ENCODE data around the gene TMC3. TPM values are rescaled to one million over a fixed set of nuclear protein-coding genes. Genes with fewer than 3 reads are reported as not detected.
"Not testable (repeated sequence)": the region's sequence is repeated elsewhere in the genome, so short reads cannot be mapped to it uniquely, and the experiment has no call there.

Gene TMC3
- not detected in 2 replicates for total RNA-seq

DNA sequence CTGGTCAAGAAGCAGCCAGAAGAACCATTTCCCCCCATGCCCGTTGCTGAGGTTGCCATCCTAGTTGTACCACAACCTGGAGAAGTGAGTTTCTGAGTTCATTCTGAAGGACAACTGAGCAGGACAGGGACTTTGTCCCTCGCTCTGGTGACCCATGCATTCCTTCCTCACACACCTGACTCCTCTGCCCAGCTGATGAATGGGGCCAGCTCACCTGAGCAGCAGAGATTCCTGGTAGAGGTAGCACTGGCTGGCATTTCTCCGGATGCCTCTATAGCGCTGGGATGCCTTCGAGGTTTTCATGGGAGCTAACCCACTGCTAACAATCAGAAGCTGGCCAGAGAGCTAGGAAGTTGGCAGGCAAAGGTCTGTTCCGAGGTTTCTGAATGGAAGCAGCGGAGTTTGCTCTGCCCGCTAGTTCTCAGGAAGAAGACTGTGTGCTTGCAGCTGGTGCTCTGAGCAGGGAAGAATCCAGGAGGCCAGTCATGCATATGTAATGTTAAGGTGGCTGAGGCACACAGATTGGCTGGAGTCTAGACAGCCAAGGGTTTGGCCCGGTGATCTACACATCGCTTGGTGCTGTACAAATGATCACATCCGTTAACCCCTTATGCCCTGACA is at the start of gene TMC3:
Gene TMC3 (minus strand): TSS at position 439 of the 621 bp plus-strand sequence. CDS start 136 bp downstream, at position 303.
- Mint-ChIP-seq H3K27me3 (peaks cover 8% of the 10 kb centered on the region), H3K4me1 (no peaks in the 10 kb centered on the region), H3K9me3 (no peaks in the 10 kb centered on the region), H3K27ac (no peak within 1 kb of the TSS), H3K4me3 (no peak within 1 kb of the TSS), H3K36me3 (ENCODE audit: low read depth) (no peaks in the 10 kb centered on the region)
- intact Hi-C loops (cut with micrococcal nuclease), result no loop called here
- no peak for DNase-seq

DNA sequence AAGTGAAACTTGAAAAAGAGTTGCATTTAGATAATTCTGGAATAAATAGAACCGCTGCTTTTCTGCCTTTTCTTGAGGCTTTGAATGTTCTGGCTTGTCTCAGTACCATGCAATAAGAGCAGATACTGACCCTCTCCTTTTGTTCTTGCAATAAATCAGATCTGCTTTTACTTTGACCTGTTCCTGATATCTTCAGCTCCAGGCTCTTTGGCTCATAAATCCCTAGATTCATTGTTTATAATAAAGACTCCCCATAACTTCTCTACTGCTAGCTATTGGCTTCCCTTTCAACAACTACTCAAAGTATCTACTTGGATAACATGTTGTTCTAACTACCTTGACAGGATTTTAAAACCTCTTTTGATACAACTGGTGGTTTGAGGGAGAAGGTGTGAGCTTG is 47.4 kb upstream of the TMC3 start:
- Mint-ChIP-seq H3K4me1 (no peaks in the 10 kb centered on the region), H3K36me3 (ENCODE audit: low read depth) (no peaks in the 10 kb centered on the region), H3K9me3 (no peaks in the 10 kb centered on the region), H3K4me3 (no peak overlapping the region), H3K27ac (no peak overlapping the region), H3K27me3 (peaks cover 10% of the 10 kb centered on the region)
- no peak for DNase-seq
- intact Hi-C loops (cut with micrococcal nuclease), result no loop called here

DNA sequence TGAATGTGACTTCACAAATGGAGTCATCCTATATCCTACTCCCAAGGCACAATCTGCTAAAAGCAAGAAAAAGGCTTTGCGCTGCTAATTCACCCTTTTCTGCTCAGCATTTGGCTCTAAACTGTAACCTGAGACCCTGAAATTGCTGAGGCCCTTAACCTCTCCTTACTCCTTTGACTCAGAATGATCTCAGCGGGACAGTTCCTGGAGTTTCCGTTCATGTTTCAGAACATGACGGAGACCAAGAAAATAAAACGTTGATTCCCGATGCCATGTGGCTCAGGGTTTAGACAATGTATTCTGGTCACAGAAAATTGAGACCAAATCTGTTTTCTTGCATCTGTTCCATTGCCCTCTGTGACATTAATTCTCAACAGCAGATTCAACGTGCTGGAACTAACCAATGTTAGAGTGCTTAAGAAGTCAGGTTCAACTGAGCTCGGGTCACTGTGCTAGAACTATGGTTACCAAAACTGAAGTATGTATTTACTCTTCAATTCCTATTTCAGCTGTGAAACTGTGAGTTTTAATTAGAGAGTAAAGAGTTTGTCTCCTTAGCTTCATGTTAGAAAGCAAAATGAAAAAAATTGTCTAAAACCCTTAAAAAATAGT is 45.4 kb upstream of the TMC3 start:
- no peaks in the 10 kb centered on the region for H3K36me3 Mint-ChIP-seq (ENCODE audit: low read depth)
- DNase-seq, result no peak
- no peak overlapping the region for H3K4me3 Mint-ChIP-seq
- peaks cover 4% of the 10 kb centered on the region for H3K4me1 Mint-ChIP-seq
- peaks cover 5% of the 10 kb centered on the region for H3K27me3 Mint-ChIP-seq
- H3K9me3 Mint-ChIP-seq, result no peaks in the 10 kb centered on the region
- no peak overlapping the region for H3K27ac Mint-ChIP-seq
- intact Hi-C loops (cut with micrococcal nuclease), result loop anchor here (10.0 kb wide), 1 partner anchor 775 kb away; no protein-coding TSS in a partner anchor

DNA sequence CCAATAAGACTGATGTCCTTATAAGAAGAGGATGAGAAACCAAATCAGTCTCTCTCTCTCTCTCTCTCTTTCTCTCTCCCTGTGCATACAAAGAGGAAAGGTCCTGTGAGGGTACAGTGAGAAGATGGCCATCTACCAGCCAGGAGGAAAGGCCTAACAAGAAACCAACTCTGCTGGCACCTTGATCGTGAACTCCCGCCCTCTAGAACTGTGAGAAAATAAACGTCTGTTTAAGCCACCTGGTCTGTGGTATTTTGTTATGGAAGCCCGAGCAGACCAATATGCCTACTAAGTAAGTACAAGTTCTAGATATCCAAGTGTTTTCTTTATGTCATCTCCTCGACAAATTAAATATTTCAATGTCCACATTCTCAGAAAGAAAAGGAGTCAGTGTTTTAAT is 44.9 kb upstream of the TMC3 start:
- H3K9me3 Mint-ChIP-seq, result no peaks in the 10 kb centered on the region
- intact Hi-C loops (cut with micrococcal nuclease), result loop anchor here (10.0 kb wide), 1 partner anchor 776 kb away; no protein-coding TSS in a partner anchor
- no peak overlapping the region for H3K4me3 Mint-ChIP-seq
- peaks cover 7% of the 10 kb centered on the region for H3K4me1 Mint-ChIP-seq
- peaks cover 5% of the 10 kb centered on the region for H3K27me3 Mint-ChIP-seq
- no peak overlapping the region for H3K27ac Mint-ChIP-seq
- H3K36me3 Mint-ChIP-seq (ENCODE audit: low read depth), result no peaks in the 10 kb centered on the region
- DNase-seq, result no peak

DNA sequence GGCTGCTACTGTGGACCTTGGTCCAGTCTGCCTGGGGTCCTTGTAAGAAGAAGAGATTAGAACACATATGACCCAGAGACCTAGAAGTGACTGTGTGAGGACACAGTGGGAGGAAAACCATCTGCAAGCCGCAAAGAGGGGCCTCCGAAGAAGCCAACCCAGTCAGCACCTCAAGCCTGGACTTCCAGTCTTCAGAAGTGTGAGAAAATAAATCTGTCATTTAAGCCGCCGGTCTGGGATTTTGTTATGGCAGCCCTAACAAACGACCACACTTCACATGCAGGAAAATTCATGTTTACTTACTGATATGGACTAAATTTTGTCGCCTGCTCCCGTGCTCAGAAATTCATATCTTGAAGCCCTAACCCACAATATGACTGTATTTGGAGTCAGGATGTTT is 44.4 kb upstream of the TMC3 start:
- H3K27ac Mint-ChIP-seq, result no peak overlapping the region
- H3K36me3 Mint-ChIP-seq (ENCODE audit: low read depth), result no peaks in the 10 kb centered on the region
- intact Hi-C loops (cut with micrococcal nuclease), result loop anchor here (10.0 kb wide), 1 partner anchor 776 kb away; no protein-coding TSS in a partner anchor
- no peak overlapping the region for H3K4me3 Mint-ChIP-seq
- H3K4me1 Mint-ChIP-seq, result peaks cover 7% of the 10 kb centered on the region
- DNase-seq, result no peak
- no peaks in the 10 kb centered on the region for H3K9me3 Mint-ChIP-seq
- H3K27me3 Mint-ChIP-seq, result peaks cover 5% of the 10 kb centered on the region

DNA sequence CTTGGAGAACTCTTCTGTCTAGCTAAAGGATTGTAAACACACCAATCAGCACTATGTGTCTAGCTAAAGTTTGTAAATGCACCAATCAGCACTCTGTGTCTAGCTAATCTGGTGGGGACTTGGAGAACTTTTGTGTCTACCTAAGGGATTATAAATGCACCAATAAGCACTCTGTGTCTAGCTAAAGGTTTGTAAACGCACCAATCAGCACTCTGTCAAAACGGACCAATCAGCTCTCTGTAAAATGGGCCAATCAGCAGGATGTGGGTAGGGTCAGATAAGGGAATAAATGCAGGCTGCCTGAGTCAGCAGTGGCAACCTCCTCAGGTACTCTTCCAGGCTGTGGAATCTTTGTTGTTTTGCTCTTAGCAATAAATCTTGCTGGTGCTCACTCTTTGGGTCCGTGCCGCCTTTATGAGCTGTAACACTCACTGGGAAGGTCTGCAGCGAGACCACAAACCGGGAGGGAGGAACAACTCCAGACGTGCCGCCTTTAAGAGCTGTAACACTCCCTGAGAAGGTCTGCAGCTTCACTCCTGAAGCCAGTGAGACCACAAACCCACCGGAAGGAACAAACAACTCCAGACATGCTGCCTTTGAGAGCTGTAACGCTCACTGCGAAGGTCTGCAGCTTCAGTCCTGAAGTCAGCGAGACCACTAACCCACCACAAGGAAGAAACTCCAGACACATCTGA is 40.4 kb upstream of the TMC3 start:
- H3K4me3 Mint-ChIP-seq; H3K27ac Mint-ChIP-seq; H3K4me1 Mint-ChIP-seq; DNase-seq; H3K9me3 Mint-ChIP-seq; H3K36me3 Mint-ChIP-seq (ENCODE audit: low read depth): not testable (repeated sequence)
- peaks cover 15% of the 10 kb centered on the region for H3K27me3 Mint-ChIP-seq
- intact Hi-C loops (cut with micrococcal nuclease), result loop anchor here (10.0 kb wide), 1 partner anchor 780 kb away; no protein-coding TSS in a partner anchor

DNA sequence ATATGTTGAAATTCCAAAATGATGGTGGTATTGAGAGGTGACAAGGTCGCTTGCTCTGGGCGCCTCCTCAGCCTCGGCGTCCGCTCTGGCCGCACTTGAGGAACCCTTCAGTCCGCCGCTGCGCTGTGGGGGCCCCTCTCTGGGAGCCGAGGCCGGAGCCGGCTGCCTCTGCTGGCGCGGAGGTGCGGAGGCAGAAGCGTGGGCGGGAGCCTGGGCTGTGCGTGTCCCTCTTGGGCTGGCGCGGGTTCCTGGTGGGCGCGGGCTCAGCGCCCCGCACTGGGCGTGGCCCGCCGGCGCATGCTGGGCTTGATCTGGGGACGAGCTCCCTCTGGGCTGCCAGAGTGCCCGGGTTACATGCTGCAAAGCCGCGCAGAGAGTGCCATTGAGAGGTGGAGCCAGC is 39.8 kb upstream of the TMC3 start:
- H3K4me1 Mint-ChIP-seq, result peaks cover 10% of the 10 kb centered on the region
- H3K27me3 Mint-ChIP-seq, result peaks cover 15% of the 10 kb centered on the region
- no peaks in the 10 kb centered on the region for H3K9me3 Mint-ChIP-seq
- no peak for DNase-seq
- no peaks in the 10 kb centered on the region for H3K36me3 Mint-ChIP-seq (ENCODE audit: low read depth)
- intact Hi-C loops (cut with micrococcal nuclease), result loop anchor here (10.0 kb wide), 1 partner anchor 781 kb away; no protein-coding TSS in a partner anchor
- H3K27ac Mint-ChIP-seq, result no peak overlapping the region
- H3K4me3 Mint-ChIP-seq, result no peak overlapping the region

DNA sequence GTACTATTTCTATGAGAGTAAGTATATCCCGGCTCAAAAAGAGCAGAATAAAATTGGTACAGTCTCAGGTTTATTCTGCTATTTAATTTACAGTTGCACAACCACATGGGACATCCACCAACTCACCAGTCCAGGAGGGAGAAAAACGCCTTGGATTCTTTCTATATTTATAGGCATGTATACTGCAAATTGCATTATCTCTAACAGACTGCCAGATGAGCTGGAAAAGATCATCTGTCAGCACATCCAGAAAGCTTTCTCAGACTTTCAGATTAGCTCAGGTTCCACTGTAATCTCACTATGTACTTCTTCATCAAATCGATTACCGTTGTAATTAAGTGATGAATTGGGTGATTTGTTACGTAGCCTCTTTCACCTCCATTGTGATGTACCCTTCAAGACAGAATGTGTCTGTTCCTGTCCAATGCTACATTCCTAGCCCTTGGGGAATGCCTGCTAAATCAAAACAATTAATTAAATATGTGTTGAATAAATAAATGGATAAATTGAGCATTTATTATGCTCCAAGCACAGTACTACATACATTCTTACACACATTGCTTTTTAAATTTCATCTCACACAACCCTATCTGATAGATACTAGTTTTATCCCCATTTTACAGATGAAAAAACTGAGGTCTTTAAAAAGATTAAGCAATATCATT is 38.1 kb upstream of the TMC3 start:
- no peak overlapping the region for H3K4me3 Mint-ChIP-seq
- no peak overlapping the region for H3K27ac Mint-ChIP-seq
- peaks cover 10% of the 10 kb centered on the region for H3K4me1 Mint-ChIP-seq
- intact Hi-C loops (cut with micrococcal nuclease), result loop anchor here (10.0 kb wide), 1 partner anchor 783 kb away; no protein-coding TSS in a partner anchor
- no peaks in the 10 kb centered on the region for H3K36me3 Mint-ChIP-seq (ENCODE audit: low read depth)
- H3K27me3 Mint-ChIP-seq, result peaks cover 20% of the 10 kb centered on the region
- DNase-seq, result no peak
- no peaks in the 10 kb centered on the region for H3K9me3 Mint-ChIP-seq

DNA sequence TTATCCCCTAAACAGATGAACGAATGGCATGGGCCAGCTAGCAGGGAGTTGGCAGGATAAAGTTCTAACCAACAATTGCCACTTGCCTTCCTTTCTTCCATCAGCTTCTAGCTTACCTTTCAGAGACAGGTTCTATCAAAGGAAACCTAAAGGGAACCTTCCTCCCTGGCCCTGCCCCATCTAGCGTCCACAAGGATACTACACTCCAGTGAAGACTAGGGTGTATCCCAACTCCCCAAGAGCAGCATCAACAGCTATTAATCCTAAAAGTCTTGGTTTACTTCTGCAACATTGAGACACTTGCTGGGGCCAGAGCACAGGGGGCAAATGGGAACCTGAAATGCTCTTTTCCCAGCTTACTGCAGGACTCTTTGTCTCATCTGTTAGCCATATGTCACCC is 37.0 kb upstream of the TMC3 start:
- H3K27me3 Mint-ChIP-seq, result peaks cover 23% of the 10 kb centered on the region
- H3K4me1 Mint-ChIP-seq, result peaks cover 10% of the 10 kb centered on the region
- no peaks in the 10 kb centered on the region for H3K36me3 Mint-ChIP-seq (ENCODE audit: low read depth)
- no peaks in the 10 kb centered on the region for H3K9me3 Mint-ChIP-seq
- H3K27ac Mint-ChIP-seq, result no peak overlapping the region
- intact Hi-C loops (cut with micrococcal nuclease), result loop anchor here (10.0 kb wide), 1 partner anchor 784 kb away; no protein-coding TSS in a partner anchor
- DNase-seq, result no peak
- H3K4me3 Mint-ChIP-seq, result no peak overlapping the region

DNA sequence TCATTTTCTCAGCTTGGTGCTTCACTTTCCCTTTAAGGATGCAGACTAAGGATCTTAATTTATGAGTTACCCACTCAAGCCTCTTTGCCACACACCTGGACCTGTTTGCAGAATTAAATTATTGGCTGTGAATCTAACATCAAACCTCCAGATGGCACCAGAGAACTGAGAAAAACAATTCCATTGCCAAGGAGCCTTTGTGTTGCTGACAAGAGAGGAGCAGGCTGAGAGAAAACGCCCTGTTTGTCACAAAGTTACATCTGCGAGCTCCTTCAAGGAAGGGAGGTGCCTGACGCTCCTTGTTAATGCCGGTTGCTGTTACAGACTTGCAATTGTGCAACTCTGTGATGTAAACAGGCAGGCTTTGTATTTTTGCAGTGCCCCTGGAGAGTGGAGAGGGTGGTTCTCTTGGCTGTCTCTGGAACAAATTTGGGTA is 36.3 kb upstream of the TMC3 start:
- peak; percentile 83 for DNase-seq
- Mint-ChIP-seq H3K4me1 (peaks cover 10% of the 10 kb centered on the region), H3K27ac (no peak overlapping the region), H3K9me3 (no peaks in the 10 kb centered on the region), H3K36me3 (ENCODE audit: low read depth) (no peaks in the 10 kb centered on the region), H3K27me3 (peaks cover 29% of the 10 kb centered on the region), H3K4me3 (no peak overlapping the region)
- intact Hi-C loops (cut with micrococcal nuclease), result loop anchor here (10.0 kb wide), 1 partner anchor 784 kb away; no protein-coding TSS in a partner anchor

DNA sequence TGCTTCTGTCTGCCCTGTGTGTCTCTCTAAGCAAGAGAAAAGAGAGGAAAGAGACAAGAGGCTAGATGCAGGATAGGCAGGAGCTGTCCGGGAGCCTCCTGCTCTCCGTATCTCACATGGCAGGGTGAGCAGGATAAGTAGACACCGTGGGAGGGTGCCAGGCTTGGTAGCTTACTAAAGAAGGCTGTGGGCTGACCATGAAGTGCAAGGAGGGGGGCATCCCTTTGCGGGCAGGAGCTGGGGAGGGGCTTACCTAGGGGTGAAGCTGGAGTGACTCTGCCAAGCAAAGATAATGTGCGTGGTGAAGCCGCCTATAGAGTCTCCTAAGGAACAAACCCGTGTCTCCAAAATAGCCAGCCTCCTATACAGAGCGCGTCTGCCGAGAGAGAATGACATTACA is 33.7 kb upstream of the TMC3 start:
- no peak for DNase-seq
- Mint-ChIP-seq H3K9me3 (no peaks in the 10 kb centered on the region), H3K27me3 (peaks cover 34% of the 10 kb centered on the region), H3K27ac (no peak overlapping the region), H3K36me3 (ENCODE audit: low read depth) (no peaks in the 10 kb centered on the region), H3K4me1 (peaks cover 3% of the 10 kb centered on the region), H3K4me3 (no peak overlapping the region)
- intact Hi-C loops (cut with micrococcal nuclease), result no loop called here

DNA sequence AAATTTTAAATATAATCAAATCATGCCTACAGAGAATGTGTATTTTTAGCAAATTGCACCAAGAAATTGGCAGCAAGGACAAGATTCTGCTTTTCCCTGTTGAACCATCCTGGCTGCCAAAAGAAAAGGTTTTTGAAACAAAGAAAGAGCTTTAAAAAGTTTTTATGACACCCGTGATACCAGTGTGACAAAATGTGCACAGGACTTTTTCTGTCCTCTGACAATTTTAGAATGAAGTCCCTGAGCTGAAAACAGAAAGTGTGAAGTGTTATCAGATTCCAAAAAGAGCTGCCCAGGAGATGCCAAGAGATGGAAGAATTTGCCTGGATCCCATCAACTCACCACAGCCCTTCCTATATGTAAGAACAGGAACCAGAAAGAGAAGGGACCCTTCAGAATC is 33.2 kb upstream of the TMC3 start:
- Mint-ChIP-seq H3K9me3 (no peaks in the 10 kb centered on the region), H3K4me1 (peaks cover 3% of the 10 kb centered on the region), H3K27ac (no peak overlapping the region), H3K4me3 (no peak overlapping the region), H3K27me3 (peaks cover 34% of the 10 kb centered on the region), H3K36me3 (ENCODE audit: low read depth) (no peaks in the 10 kb centered on the region)
- DNase-seq, result no peak
- intact Hi-C loops (cut with micrococcal nuclease), result no loop called here

DNA sequence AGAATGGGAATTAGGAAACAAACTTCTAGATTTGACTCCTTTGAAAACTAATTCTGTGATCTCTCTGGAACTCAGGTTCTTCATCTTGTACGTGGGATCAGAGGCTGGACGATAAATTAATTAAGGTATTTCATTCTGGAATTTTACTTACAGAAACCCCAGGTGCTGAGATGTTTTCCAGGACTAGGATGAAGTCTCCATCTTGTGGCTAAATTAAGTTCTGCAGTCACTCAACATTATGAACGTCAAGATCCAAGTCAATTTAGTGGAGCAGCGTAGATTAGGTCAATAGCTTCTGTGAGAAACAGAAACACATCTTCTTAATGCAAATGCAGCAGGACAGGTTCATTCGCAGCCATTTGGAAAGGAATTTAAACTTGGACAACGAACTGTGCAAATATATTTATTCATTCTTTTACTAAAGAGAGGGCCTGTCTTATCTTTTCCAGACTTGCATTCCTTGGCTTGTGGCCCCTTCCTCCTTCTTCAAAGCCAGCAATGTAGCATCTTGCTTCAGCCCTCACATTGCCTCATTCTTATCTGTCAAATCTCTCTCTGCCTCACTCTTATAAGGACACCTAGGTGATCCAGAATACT is 26.7 kb upstream of the TMC3 start:
- peaks cover 2% of the 10 kb centered on the region for H3K4me1 Mint-ChIP-seq
- H3K27me3 Mint-ChIP-seq, result peaks cover 16% of the 10 kb centered on the region
- H3K36me3 Mint-ChIP-seq (ENCODE audit: low read depth), result no peaks in the 10 kb centered on the region
- DNase-seq, result peak; percentile 77
- intact Hi-C loops (cut with micrococcal nuclease), result loop anchor here (1.0 to 5.0 kb wide), 3 partner anchors 108 to 293 kb away; no protein-coding TSS in a partner anchor
- H3K9me3 Mint-ChIP-seq, result no peaks in the 10 kb centered on the region
- H3K4me3 Mint-ChIP-seq, result no peak overlapping the region
- no peak overlapping the region for H3K27ac Mint-ChIP-seq

Measured in activated CD4-positive, alpha-beta T cell treated with anti-CD3 and anti-CD28 coated beads, Interleukin-2, amount 10 ng/mL, durations not matched to agents 24 days and 14 days (primary cell).